Colonic mucosa (tissue), 4 donors: ENCODE measurements around the gene IZUMO4. TPM values are rescaled to one million over a fixed set of nuclear protein-coding genes. Genes with fewer than 3 reads are reported as not detected.

ENCODE experiments used
- DNase-seq: peaks from one replicate; pipeline ENCODE4 v3.0.0-alpha.2; 2020
- H3K27ac ChIP-seq: fragments of 200-600 bp; one replicate; pipeline ENCODE4 v1.8.0; 2021
- H3K27me3 ChIP-seq: fragments of 200-600 bp; one replicate; pipeline ENCODE4 v1.8.0; 2021
- H3K36me3 ChIP-seq: fragments of 200-600 bp; one replicate; pipeline ENCODE4 v1.8.0; 2021
- H3K4me1 ChIP-seq: fragments of 200-600 bp; one replicate; pipeline ENCODE4 v1.8.0; 2021; ENCODE audit warnings: mild to moderate bottlenecking
- H3K4me3 ChIP-seq: fragments of 200-600 bp; one replicate; pipeline ENCODE4 v1.8.0; 2021
- H3K9ac ChIP-seq, 2 donors: one replicate each; pipeline ENCODE4 v1.7.0; 2013; ENCODE audit warnings: control low read depth in 2 of 2, low read depth in 2 of 2, low read length in 2 of 2
- H3K9me3 ChIP-seq: fragments of 200-600 bp; one replicate; pipeline ENCODE4 v1.8.0; 2021
- CTCF ChIP-seq: fragments of 200-600 bp; IDR thresholded peaks from one replicate; pipeline ENCODE4 v1.8.0; 2022; ENCODE audit warnings: antibody characterized with exemption, mild to moderate bottlenecking
- intact Hi-C: fragments of 100-400 bp; cut with DNase I; formaldehyde crosslinking; loops from one replicate; pipeline ENCODE4 v1.14.1; 2022
- total RNA-seq, 2 donors: library from RNA; stranded (reverse); fragmentation: NEBNext Ultra II Directional in 1 of 2; extraction: Animal tissue kit (Norgen Biotek cat#: 25700) in 1 of 2; gene quantifications; one replicate each; pipeline ENCODE4 v1.2.1, GENCODE V29; 2021
- donor health status: healthy.
- donor health status: DM: no; HTN: no; CAD: no.
- donor health status: DM: no; HTN: no; CAD: no.

Gene IZUMO4
- total RNA-seq, 2 donors from 2014 or later: 2.1 to 4.5 TPM

- H3K27ac ChIP-seq: no peak overlapping the region
- no peak for DNase-seq
- H3K9me3 ChIP-seq: no peaks in the 10 kb centered on the region
- no peaks in the 10 kb centered on the region for H3K4me1 ChIP-seq
- no peaks in the 10 kb centered on the region for H3K27me3 ChIP-seq
- no peak for TF ChIP-seq CTCF
- H3K36me3 ChIP-seq: peaks cover 51% of the 10 kb centered on the region
- H3K4me3 ChIP-seq: no peak overlapping the region
- intact Hi-C loops: no loop called here
- H3K9ac ChIP-seq: no peak overlapping the region
These were observed 18.6 kb downstream of the IZUMO4 start for GRCh38 chr19:2115324-2115723.

- no peak for TF ChIP-seq CTCF
- H3K9ac ChIP-seq: no peak overlapping the region
- H3K4me1 ChIP-seq: no peaks in the 10 kb centered on the region
- no peak overlapping the region for H3K4me3 ChIP-seq
- intact Hi-C loops: no loop called here
- no peaks in the 10 kb centered on the region for H3K9me3 ChIP-seq
- H3K27me3 ChIP-seq: no peaks in the 10 kb centered on the region
- DNase-seq: no peak
- no peak overlapping the region for H3K27ac ChIP-seq
- H3K36me3 ChIP-seq: peaks cover 52% of the 10 kb centered on the region
These were observed 19.3 kb downstream of the IZUMO4 start for GRCh38 chr19:2115911-2116426.

GRCh38 chr19:2116507-2116906, 19.8 kb downstream of the IZUMO4 start:
- Histone ChIP-seq H3K4me1 (no peaks in the 10 kb centered on the region), H3K9ac (no peak overlapping the region), H3K36me3 (peaks cover 51% of the 10 kb centered on the region), H3K27me3 (no peaks in the 10 kb centered on the region), H3K4me3 (no peak overlapping the region), H3K9me3 (no peaks in the 10 kb centered on the region), H3K27ac (no peak overlapping the region)
- intact Hi-C loops: no loop called here
- no peak for DNase-seq
- TF ChIP-seq CTCF: no peak

GRCh38 chr19:2117215-2117960, 20.7 kb downstream of the IZUMO4 start:
- Histone ChIP-seq H3K36me3 (peaks cover 54% of the 10 kb centered on the region), H3K4me3 (no peak overlapping the region), H3K4me1 (no peaks in the 10 kb centered on the region), H3K9me3 (no peaks in the 10 kb centered on the region), H3K9ac (no peak overlapping the region), H3K27me3 (no peaks in the 10 kb centered on the region), H3K27ac (no peak overlapping the region)
- TF ChIP-seq CTCF: no peak
- no peak for DNase-seq
- intact Hi-C loops: no loop called here

- H3K27me3 ChIP-seq: no peaks in the 10 kb centered on the region
- no peaks in the 10 kb centered on the region for H3K9me3 ChIP-seq
- no peak for DNase-seq
- H3K4me1 ChIP-seq: no peaks in the 10 kb centered on the region
- H3K9ac ChIP-seq: no peak overlapping the region
- H3K36me3 ChIP-seq: peaks cover 65% of the 10 kb centered on the region
- H3K4me3 ChIP-seq: no peak overlapping the region
- no peak for TF ChIP-seq CTCF
- intact Hi-C loops: no loop called here
- H3K27ac ChIP-seq: no peak overlapping the region
These were observed 21.7 kb downstream of the IZUMO4 start for GRCh38 chr19:2118438-2118837.
